IPS-15b (cell line): ENCODE results near the gene FXYD5.
"Not testable (repeated sequence)": the region's sequence is repeated elsewhere in the genome, so short reads cannot be mapped to it uniquely, and the experiment has no call there.

ENCODE experiments used
- H3K27me3 ChIP-seq: one replicate; pipeline ENCODE4 v1.6.1; 2013; ENCODE audit warnings: low read length; ENCODE audit not compliant: control insufficient read depth, insufficient read depth
- H3K36me3 ChIP-seq: one replicate; pipeline ENCODE4 v1.6.1; 2013; ENCODE audit warnings: low read length; ENCODE audit not compliant: control insufficient read depth, insufficient read depth
- H3K4me1 ChIP-seq: one replicate; pipeline ENCODE4 v1.6.1; 2013; ENCODE audit warnings: mild to moderate bottlenecking, low read length; ENCODE audit not compliant: control insufficient read depth, insufficient read depth
- H3K4me3 ChIP-seq: one replicate; pipeline ENCODE4 v1.5.1; 2013; ENCODE audit warnings: low read depth, low read length
- H3K9ac ChIP-seq: one replicate; pipeline ENCODE4 v1.6.1; 2013; ENCODE audit warnings: low read depth, mild to moderate bottlenecking, low read length
- H3K9me3 ChIP-seq: one replicate; pipeline ENCODE4 v1.6.1; 2013; ENCODE audit warnings: mild to moderate bottlenecking, low read length; ENCODE audit not compliant: control insufficient read depth, insufficient read depth

Gene FXYD5

GRCh38 chr19:35178701-35179100, 24.2 kb downstream of the FXYD5 start:
- no peak overlapping the region for H3K4me3 ChIP-seq
- H3K9me3 ChIP-seq, result no peaks in the 10 kb centered on the region
- peaks cover 5% of the 10 kb centered on the region for H3K4me1 ChIP-seq
- no peaks in the 10 kb centered on the region for H3K27me3 ChIP-seq
- no peaks in the 10 kb centered on the region for H3K36me3 ChIP-seq
- H3K9ac ChIP-seq, result no peak overlapping the region

- no peak overlapping the region for H3K9ac ChIP-seq
- H3K36me3 ChIP-seq, result no peaks in the 10 kb centered on the region
- H3K9me3 ChIP-seq, result no peaks in the 10 kb centered on the region
- no peak overlapping the region for H3K4me3 ChIP-seq
- no peaks in the 10 kb centered on the region for H3K27me3 ChIP-seq
- peaks cover 5% of the 10 kb centered on the region for H3K4me1 ChIP-seq
These were observed 25.3 kb downstream of the FXYD5 start for GRCh38 chr19:35179830-35180229.

- no peak overlapping the region for H3K9ac ChIP-seq
- no peak overlapping the region for H3K4me3 ChIP-seq
- no peaks in the 10 kb centered on the region for H3K27me3 ChIP-seq
- H3K4me1 ChIP-seq, result no peaks in the 10 kb centered on the region
- H3K36me3 ChIP-seq, result no peaks in the 10 kb centered on the region
- H3K9me3 ChIP-seq, result no peaks in the 10 kb centered on the region
These were observed 26.9 kb downstream of the FXYD5 start for GRCh38 chr19:35181387-35181786.

- Histone ChIP-seq H3K36me3 (no peaks in the 10 kb centered on the region), H3K4me3 (no peak overlapping the region), H3K27me3 (no peaks in the 10 kb centered on the region), H3K4me1 (no peaks in the 10 kb centered on the region), H3K9ac (no peak overlapping the region), H3K9me3 (no peaks in the 10 kb centered on the region)
These were observed 29.7 kb downstream of the FXYD5 start for GRCh38 chr19:35184267-35184666.

DNA sequence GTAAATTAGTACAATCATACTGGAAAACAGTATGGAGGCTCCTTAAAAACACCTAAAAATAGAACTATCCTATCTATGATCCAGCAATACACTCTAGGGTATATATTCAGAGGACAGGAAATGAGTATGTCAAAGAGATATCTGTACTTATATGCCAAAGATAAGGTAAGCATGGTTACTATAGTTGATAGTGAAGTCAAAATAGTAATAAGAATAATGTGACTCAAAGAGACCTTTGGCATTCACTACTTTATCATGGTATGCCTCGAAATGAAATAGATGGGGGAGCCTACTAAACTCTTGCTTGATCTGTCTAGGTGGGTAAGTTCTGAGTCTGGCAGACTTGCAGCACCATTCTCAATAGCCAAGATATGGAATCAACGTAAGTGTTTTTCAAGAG, 30.3 kb downstream of the FXYD5 start:
- no peaks in the 10 kb centered on the region for H3K36me3 ChIP-seq

GRCh38 chr19:35194012-35194984, 39.8 kb downstream of the FXYD5 start:
- Histone ChIP-seq H3K9me3 (no peaks in the 10 kb centered on the region), H3K4me1 (peaks cover 5% of the 10 kb centered on the region), H3K27me3 (no peaks in the 10 kb centered on the region), H3K4me3 (no peak overlapping the region), H3K36me3 (no peaks in the 10 kb centered on the region), H3K9ac (no peak overlapping the region)

More for the DNA sequence above, 30.3 kb downstream of the FXYD5 start:
- H3K4me3 ChIP-seq, result no peak overlapping the region
- no peak overlapping the region for H3K9ac ChIP-seq
- H3K27me3 ChIP-seq, result no peaks in the 10 kb centered on the region
- no peaks in the 10 kb centered on the region for H3K9me3 ChIP-seq
- H3K4me1 ChIP-seq, result no peaks in the 10 kb centered on the region

DNA sequence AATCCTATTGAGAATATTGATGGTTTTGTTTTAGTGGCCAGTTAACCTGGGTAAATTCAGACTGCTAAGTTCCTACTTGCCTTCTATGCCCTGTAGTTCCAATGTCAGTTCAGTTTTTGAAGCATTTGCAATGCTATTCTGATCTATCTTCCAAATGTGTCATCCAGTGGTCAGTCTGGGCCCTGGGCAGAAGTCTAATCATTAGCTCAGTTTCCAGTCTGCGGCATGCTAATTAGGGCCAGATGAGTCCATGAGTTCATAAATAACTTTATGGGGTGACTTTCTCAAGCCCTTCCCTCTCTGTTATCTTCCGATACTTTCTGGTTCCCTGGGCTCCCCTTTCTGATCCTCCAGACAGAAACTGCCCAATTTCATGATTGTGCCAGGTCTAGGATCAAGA, 41.3 kb downstream of the FXYD5 start:
- H3K4me1 ChIP-seq, result peaks cover 8% of the 10 kb centered on the region
- H3K4me3 ChIP-seq, result no peak overlapping the region
- no peaks in the 10 kb centered on the region for H3K27me3 ChIP-seq
- H3K36me3 ChIP-seq, result no peaks in the 10 kb centered on the region
- no peak overlapping the region for H3K9ac ChIP-seq
- H3K9me3 ChIP-seq, result no peaks in the 10 kb centered on the region

DNA sequence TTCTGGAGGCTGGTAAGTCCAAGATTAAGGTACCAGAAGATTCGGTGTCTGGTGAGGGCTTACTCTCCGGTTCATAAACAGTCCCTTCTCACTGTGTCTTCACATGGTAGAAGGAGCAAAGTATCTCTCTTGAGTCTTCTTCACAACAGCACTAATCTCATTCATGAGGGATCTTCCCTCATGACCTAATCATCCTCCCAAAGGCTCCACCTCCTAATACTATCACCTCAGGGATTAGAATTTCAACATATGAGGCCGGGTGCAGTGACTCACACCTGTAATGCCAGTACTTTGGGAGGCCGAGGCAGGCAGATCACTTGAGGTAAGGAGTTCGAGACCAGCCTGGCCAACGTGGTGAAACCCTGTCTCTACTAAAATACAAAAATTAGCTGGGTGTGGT, 42.3 kb downstream of the FXYD5 start:
- H3K4me3 ChIP-seq, H3K9ac ChIP-seq, H3K27me3 ChIP-seq, H3K36me3 ChIP-seq, H3K9me3 ChIP-seq: not testable (repeated sequence)
- peaks cover 10% of the 10 kb centered on the region for H3K4me1 ChIP-seq

DNA sequence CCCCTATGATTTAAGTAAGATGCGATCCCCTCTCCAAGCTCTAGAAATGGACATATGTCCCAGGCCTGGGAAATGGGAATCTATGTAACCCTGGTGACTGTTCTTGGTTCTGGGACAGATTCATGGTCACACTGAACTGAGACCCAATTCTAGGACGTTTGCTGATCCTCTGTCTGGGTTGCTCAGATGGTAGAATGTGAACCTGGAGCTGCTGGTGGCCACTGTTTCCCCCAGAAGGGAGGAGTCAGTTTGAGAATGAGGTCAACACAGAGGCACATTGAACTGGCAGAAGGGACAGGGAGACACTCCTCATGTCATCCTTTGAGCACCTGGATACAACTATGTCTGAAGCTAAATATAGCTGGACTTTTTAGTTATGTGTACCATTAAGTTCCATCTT, 44.9 kb downstream of the FXYD5 start:
- no peaks in the 10 kb centered on the region for H3K27me3 ChIP-seq
- H3K4me3 ChIP-seq, result no peak overlapping the region
- no peak overlapping the region for H3K9ac ChIP-seq
- no peaks in the 10 kb centered on the region for H3K9me3 ChIP-seq
- no peaks in the 10 kb centered on the region for H3K36me3 ChIP-seq
- H3K4me1 ChIP-seq, result peaks cover 28% of the 10 kb centered on the region

- Histone ChIP-seq H3K9ac (peak overlapping the region; percentile 41), H3K36me3 (no peaks in the 10 kb centered on the region), H3K4me1 (peaks cover 39% of the 10 kb centered on the region), H3K9me3 (no peaks in the 10 kb centered on the region), H3K27me3 (no peaks in the 10 kb centered on the region), H3K4me3 (peak overlapping the region; percentile 30)
These were observed 48.5 kb downstream of the FXYD5 start for GRCh38 chr19:35202722-35203688.

DNA sequence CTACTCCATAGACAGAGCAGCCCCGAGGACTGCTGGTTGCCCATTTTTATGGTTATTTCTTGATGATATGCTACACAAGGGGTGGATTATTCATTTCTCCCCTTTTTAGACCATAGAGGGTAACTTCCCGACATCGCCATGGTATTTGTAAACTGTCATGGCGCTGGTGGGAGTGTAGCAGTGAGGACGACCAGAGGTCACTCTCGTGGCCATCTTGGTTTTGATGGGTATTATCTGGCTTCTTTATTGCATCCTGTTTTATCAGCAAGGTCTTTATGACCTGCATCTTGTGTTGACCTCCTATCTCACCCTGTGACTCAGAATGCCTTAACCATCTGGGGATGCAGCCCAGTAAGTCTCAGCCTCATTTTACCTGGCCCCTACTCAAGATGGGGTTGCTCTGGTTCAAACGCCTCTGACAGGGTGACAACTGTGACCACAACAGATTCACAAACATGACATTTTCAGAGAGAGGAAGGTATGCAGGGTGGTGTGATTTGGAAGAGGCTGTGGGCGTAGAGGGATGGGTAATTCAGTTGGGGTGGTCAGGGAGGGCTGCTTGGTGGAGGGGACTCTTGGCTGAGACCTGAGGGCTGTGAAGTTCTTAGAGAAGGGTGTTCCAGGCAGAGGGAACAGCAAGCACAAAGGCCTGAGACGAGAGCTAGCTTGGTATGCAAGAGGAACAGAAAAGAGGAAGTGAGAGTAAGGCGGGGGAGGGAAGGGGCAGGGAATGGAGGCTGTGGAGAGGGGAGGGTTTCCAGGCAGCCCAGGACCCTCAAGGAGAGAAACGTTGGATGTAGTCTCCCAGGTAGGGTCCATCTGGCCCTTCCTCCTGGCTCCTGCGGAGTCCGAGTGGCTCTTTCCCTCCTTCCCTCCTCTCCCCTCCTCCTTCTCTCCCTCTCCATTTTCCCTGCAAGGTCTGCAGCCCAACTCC, 50.5 kb downstream of the FXYD5 start:
- Histone ChIP-seq H3K4me1 (peaks cover 31% of the 10 kb centered on the region), H3K9ac (peak overlapping the region; percentile 26), H3K27me3 (no peaks in the 10 kb centered on the region), H3K36me3 (no peaks in the 10 kb centered on the region), H3K9me3 (no peaks in the 10 kb centered on the region), H3K4me3 (no peak overlapping the region)
